RWPE1 (cell line): ENCODE data around the gene RANGAP1.
A peak's percentile ranks its signal among the peaks of the same experiment; 100 is the strongest.
"Not testable (repeated sequence)": the region's sequence is repeated elsewhere in the genome, so short reads cannot be mapped to it uniquely, and the experiment has no call there.

ENCODE experiments used
- CTCF ChIA-PET: fragments of 350-600 bp; sonication (Branson Sonifier 250); formaldehyde crosslinking; extraction: SDS; loops from one replicate; lab custom pipeline; 2021; lab: Yijun Ruan, JAX
- POLR2A ChIA-PET: fragments of 400-600 bp; formaldehyde crosslinking; extraction: SDS; loops from one replicate; lab custom pipeline; 2020; ENCODE audit warnings: antibody characterized with exemption; ENCODE audit not compliant: low non-redundant PET; lab: Yijun Ruan, JAX
- DNase-seq: peaks from one replicate; pipeline ENCODE4 v3.0.0; 2012; ENCODE audit warnings: low spot score
- H3K27ac ChIP-seq: fragments of 450-650 bp; 2 replicates; pipeline ENCODE4 v1.5.1; 2017
- CTCF ChIP-seq: fragments of 450-650 bp; conservative IDR thresholded peaks from 2 replicates; pipeline ENCODE4 v1.5.1; 2017; ENCODE audit warnings: low read depth, mild to moderate bottlenecking

Gene RANGAP1

GRCh38 chr22:41264408-41264941 lies 21.5 kb downstream of the RANGAP1 start:
- no peak for TF ChIP-seq CTCF
- peak overlapping the region; percentile 42; the same call in 1 of the 2 replicates for H3K27ac ChIP-seq
- DNase-seq: no peak
- POLR2A ChIA-PET: no interaction called here
- CTCF ChIA-PET: interaction anchor here (0.5 to 0.7 kb wide), 2 partner anchors 22 to 327 kb away, joined by 3 to 4 read pairs; no protein-coding TSS in a partner anchor

DNA sequence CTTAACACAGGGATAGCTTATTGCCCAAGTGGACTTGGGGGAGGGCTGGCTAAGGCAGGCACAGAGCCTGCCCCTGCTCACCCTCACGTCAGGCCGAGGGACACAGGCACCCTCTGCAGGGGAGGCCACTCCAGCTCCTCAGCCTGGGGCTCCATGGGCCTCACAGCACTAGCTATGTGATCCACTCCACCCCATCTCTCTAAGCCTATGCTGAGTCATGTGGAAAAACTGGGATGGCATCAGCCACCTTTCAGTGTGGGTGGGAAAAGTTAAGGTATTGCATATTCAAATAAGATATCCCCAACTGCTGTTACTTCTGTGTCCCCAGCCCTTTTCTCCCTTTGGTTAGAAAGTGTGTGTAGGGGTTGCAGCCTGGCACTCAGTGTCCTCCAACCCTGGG lies 22.3 kb downstream of the RANGAP1 start:
- CTCF ChIA-PET: no interaction called here
- TF ChIP-seq CTCF: no peak
- peak overlapping the region; percentile 42 for H3K27ac ChIP-seq
- no peak for DNase-seq
- POLR2A ChIA-PET: no interaction called here

GRCh38 chr22:41262250-41262765 lies 23.7 kb downstream of the RANGAP1 start:
- ChIA-PET CTCF (no interaction called here), POLR2A (no interaction called here)
- no peak for DNase-seq
- no peak for TF ChIP-seq CTCF
- H3K27ac ChIP-seq: peak overlapping the region; percentile 29

DNA sequence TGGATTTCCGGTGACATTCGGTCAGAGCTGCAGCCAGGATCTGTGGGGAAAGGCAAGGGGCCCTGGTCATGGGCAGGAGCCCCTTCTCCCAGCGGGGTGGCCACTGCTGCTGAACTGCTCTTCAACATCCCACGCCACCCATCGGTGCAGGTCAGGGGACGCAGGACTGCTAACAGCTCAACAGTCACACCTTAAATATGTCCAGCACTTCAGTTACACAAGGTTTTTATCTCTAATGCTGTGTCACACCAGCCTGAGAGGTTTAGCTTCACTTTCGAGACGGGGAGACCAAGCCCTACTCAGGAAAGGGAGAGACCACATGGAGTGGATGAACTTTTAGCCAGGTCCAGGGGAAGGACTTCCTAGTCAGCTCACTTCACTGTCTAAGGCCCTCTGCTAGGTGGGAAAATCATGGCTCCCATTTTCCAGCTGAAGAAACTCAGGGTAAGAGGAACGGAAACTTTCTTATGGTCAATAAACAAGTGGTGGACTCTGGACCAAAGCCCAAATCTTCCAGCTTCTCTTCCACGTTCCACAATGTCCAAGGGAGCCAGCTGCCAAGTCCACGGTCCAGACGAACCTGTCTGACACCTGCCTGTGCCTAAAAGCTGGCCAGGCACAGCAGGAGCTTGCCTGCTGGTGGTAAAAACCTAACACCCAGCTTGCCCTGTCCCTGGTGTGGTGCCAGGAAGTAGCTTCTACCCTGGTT lies 24.3 kb downstream of the RANGAP1 start:
- peak overlapping the region; percentile 29 for H3K27ac ChIP-seq
- no peak for DNase-seq
- TF ChIP-seq CTCF: no peak
- POLR2A ChIA-PET: no interaction called here
- CTCF ChIA-PET: no interaction called here

DNA sequence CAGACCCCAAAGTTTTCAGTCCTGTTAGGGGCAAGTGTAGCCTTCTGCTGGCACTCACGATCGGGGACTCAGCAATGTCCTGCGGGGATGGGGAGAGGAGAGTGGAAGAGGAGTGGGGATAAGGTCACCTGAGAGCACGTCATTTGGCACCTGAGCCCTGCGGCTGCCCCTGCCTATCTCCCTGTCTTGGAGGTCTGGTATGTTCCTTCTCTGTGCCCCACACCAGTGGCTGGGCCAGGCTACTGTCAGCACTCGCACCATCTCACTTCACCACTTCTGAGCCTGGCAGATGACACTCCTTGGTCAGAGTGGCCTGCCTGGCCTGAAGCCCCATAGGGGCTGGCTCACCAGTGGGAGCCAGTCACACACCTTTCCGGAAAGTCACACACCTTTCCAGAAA lies 25.1 kb downstream of the RANGAP1 start:
- CTCF ChIA-PET: no interaction called here
- DNase-seq: no peak
- POLR2A ChIA-PET: no interaction called here
- H3K27ac ChIP-seq: peak overlapping the region; percentile 29
- no peak for TF ChIP-seq CTCF

GRCh38 chr22:41259756-41260155 lies 26.2 kb downstream of the RANGAP1 start:
- CTCF ChIA-PET, H3K27ac ChIP-seq, DNase-seq: not testable (repeated sequence)
- POLR2A ChIA-PET: interaction anchor here (0.7 kb wide), 1 partner anchor 11 kb away, joined by 4 read pairs; no protein-coding TSS in a partner anchor

GRCh38 chr22:41257696-41258095 lies 28.3 kb downstream of the RANGAP1 start:
- CTCF ChIA-PET: no interaction called here
- peak overlapping the region; percentile 69 for H3K27ac ChIP-seq

More at GRCh38 chr22:41257696-41258095, 28.3 kb downstream of the RANGAP1 start:
- DNase-seq: no peak
- POLR2A ChIA-PET: no interaction called here
- no peak for TF ChIP-seq CTCF
